Astrocyte (in vitro differentiated cells and primary cell): Measurements from ENCODE around the gene NLRP9. TPM values are rescaled to one million over a fixed set of nuclear protein-coding genes. Genes with fewer than 3 reads are reported as not detected.
A peak's percentile ranks its signal among the peaks of the same experiment; 100 is the strongest.

Experiments used
- DNase-seq: peaks from one replicate; pipeline ENCODE4 v3.0.0-alpha.2; 2010; ENCODE audit warnings: low read depth
- FAIRE-seq: peaks from 2 replicates; lab custom pipeline; 2011; peaks lifted over from hg19 to GRCh38; lab: Jason Lieb, UNC
- H2AFZ ChIP-seq: 2 replicates; pipeline ENCODE4 v1.6.0; 2012; ENCODE audit warnings: low read depth, low read length, inconsistent platforms
- H3K27ac ChIP-seq: 2 replicates; pipeline ENCODE4 v1.5.1; 2011; ENCODE audit warnings: low read depth, low read length, inconsistent platforms
- H3K27me3 ChIP-seq: 2 replicates; pipeline ENCODE4 v1.6.0; 2011; ENCODE audit warnings: low read length, inconsistent platforms; ENCODE audit not compliant: insufficient read depth
- H3K36me3 ChIP-seq: 2 replicates; pipeline ENCODE4 v1.5.1; 2011; ENCODE audit warnings: low read length, inconsistent platforms; ENCODE audit not compliant: insufficient read depth
- H3K4me1 ChIP-seq: 2 replicates; pipeline ENCODE4 v1.5.1; 2011; ENCODE audit warnings: low read length, inconsistent platforms; ENCODE audit not compliant: insufficient read depth
- H3K4me2 ChIP-seq: 2 replicates; pipeline ENCODE4 v1.6.0; 2012; ENCODE audit warnings: low read length, inconsistent platforms
- H3K4me3 ChIP-seq: 2 replicates; pipeline ENCODE4 v1.5.1; 2011; ENCODE audit warnings: low read depth, mild to moderate bottlenecking, low read length, inconsistent platforms; ENCODE audit not compliant: insufficient read depth
- H3K79me2 ChIP-seq: 2 replicates; pipeline ENCODE4 v1.6.0; 2012; ENCODE audit warnings: mild to moderate bottlenecking, low read length, inconsistent platforms; ENCODE audit not compliant: insufficient read depth
- H3K9ac ChIP-seq: 2 replicates; pipeline ENCODE4 v1.6.0; 2012; ENCODE audit warnings: mild to moderate bottlenecking, low read length, inconsistent platforms
- H3K9me3 ChIP-seq: 2 replicates; pipeline ENCODE4 v1.5.1; 2012; ENCODE audit warnings: low read depth, mild to moderate bottlenecking, low read length, inconsistent platforms; ENCODE audit not compliant: insufficient read depth
- H4K20me1 ChIP-seq: 2 replicates; pipeline ENCODE4 v1.6.0; 2012; ENCODE audit warnings: low read length, inconsistent platforms; ENCODE audit not compliant: insufficient read depth
- H3K27ac Mint-ChIP-seq: one replicate; pipeline ENCODE4 v1.8.0; 2021; ENCODE audit warnings: mild to moderate bottlenecking, mixed read lengths; ENCODE audit not compliant: unreplicated experiment
- H3K27me3 Mint-ChIP-seq: one replicate; pipeline ENCODE4 v1.8.0; 2021; ENCODE audit warnings: low read depth, mixed read lengths; ENCODE audit not compliant: unreplicated experiment
- H3K36me3 Mint-ChIP-seq: one replicate; pipeline ENCODE4 v1.8.0; 2021; ENCODE audit warnings: low read depth, mixed read lengths; ENCODE audit not compliant: unreplicated experiment
- H3K4me1 Mint-ChIP-seq: one replicate; pipeline ENCODE4 v1.8.0; 2021; ENCODE audit warnings: low read depth, mixed read lengths; ENCODE audit not compliant: unreplicated experiment
- H3K4me3 Mint-ChIP-seq: one replicate; pipeline ENCODE4 v1.8.0; 2021; ENCODE audit warnings: mild to moderate bottlenecking, moderate library complexity, mixed read lengths; ENCODE audit not compliant: unreplicated experiment
- H3K9me3 Mint-ChIP-seq: one replicate; pipeline ENCODE4 v1.8.0; 2021; ENCODE audit warnings: mild to moderate bottlenecking, mixed read lengths; ENCODE audit not compliant: unreplicated experiment
- EZH2 ChIP-seq: IDR thresholded peaks from 2 replicates; pipeline ENCODE4 v1.6.1; 2012; ENCODE audit warnings: mild to moderate bottlenecking, low read length, inconsistent platforms; ENCODE audit not compliant: insufficient read depth
- total RNA-seq: library from RNA; stranded (reverse); gene quantifications from 2 replicates; pipeline ENCODE4 v1.2.1, GENCODE V29; 2021
- TF ChIP-seq, protein P1 (sequence below): IDR thresholded peaks from 2 replicates; pipeline ENCODE4 v1.5.1; 2011; ENCODE audit warnings: low read depth, mild to moderate bottlenecking, inconsistent platforms, low read length, moderate library complexity; ENCODE audit not compliant: insufficient read depth

NLRP9 gene
- total RNA-seq, 1 donor from 2014 or later, result not detected

DNA sequence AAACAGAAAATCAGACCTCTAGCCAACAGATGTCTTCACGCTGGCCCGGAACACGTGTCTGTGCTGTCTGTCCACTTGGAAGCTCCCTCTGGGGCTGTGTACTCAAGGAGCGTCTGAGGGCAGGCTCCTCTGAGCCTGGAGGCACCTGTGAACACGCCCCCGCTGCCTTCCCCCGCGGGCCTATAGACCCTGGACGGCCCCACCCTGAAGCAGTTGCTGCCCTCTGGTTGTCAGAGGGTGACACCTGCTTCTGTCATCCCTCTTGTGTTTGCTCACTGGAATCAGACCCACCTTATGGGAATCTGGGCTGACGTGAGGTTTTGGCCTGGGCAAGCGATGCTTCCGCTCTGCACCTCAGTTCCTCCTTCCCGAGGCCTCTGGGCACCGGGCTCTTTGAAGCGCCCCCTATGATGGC is 44.0 kb downstream of the NLRP9 start:
- Mint-ChIP-seq H3K9me3 (no peaks in the 10 kb centered on the region), H3K36me3 (peaks cover 15% of the 10 kb centered on the region), H3K4me1 (no peaks in the 10 kb centered on the region), H3K27ac (no peak overlapping the region), H3K4me3 (no peak overlapping the region), H3K27me3 (no peaks in the 10 kb centered on the region)
- Histone ChIP-seq H3K27me3 (no peaks in the 10 kb centered on the region), H2AFZ (no peak overlapping the region), H3K9me3 (no peaks in the 10 kb centered on the region), H3K4me1 (no peaks in the 10 kb centered on the region), H4K20me1 (peaks cover 3% of the 10 kb centered on the region), H3K4me3 (no peak overlapping the region), H3K79me2 (no peaks in the 10 kb centered on the region), H3K9ac (no peak overlapping the region), H3K36me3 (peaks cover 5% of the 10 kb centered on the region), H3K27ac (no peak overlapping the region), H3K4me2 (no peak overlapping the region)
- FAIRE-seq, result no peak
- DNase-seq, result no peak
- TF ChIP-seq, protein P1, sequence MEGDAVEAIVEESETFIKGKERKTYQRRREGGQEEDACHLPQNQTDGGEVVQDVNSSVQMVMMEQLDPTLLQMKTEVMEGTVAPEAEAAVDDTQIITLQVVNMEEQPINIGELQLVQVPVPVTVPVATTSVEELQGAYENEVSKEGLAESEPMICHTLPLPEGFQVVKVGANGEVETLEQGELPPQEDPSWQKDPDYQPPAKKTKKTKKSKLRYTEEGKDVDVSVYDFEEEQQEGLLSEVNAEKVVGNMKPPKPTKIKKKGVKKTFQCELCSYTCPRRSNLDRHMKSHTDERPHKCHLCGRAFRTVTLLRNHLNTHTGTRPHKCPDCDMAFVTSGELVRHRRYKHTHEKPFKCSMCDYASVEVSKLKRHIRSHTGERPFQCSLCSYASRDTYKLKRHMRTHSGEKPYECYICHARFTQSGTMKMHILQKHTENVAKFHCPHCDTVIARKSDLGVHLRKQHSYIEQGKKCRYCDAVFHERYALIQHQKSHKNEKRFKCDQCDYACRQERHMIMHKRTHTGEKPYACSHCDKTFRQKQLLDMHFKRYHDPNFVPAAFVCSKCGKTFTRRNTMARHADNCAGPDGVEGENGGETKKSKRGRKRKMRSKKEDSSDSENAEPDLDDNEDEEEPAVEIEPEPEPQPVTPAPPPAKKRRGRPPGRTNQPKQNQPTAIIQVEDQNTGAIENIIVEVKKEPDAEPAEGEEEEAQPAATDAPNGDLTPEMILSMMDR, result no peak
- TF ChIP-seq EZH2, result no peak

DNA sequence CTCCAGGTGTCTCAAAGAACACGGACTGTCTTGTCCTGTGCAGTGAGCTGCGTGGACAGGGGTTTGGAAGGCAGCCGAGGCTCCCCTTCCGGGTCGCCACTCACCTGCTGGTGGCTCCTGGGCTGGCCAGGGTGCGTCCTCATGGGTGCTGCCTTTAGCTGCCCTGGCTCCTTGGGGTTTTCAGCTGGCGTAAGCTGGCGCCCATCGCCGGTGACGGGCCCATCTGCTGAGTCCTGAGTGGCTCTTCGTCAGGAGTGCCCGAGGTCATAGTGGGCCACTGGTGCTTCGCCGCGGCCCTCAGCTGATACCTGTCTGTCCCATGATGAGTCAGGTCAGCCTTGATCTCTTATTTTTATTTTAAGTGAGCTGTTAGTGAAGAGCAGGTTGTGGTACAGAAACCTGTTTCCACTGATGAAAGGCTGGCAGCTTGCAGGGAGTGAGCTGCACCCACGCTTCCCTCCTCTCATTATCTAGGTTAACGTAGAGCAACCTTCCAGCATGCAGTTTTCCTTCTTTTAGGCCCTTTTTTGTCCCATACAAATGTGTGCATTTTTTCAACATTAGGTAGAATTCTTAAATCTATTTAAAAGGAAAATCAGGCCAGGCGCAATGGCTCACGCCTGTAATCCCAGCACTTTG is 44.7 kb downstream of the NLRP9 start:
- H3K36me3 Mint-ChIP-seq, result peaks cover 13% of the 10 kb centered on the region
- H3K9me3 ChIP-seq, result no peaks in the 10 kb centered on the region
- DNase-seq (no peak), FAIRE-seq (no peak)
- H3K4me3 Mint-ChIP-seq, result no peak overlapping the region
- H3K4me3 ChIP-seq, result no peak overlapping the region
- peak overlapping the region; percentile 41 for H3K27ac Mint-ChIP-seq
- H3K9me3 Mint-ChIP-seq, result no peaks in the 10 kb centered on the region
- no peaks in the 10 kb centered on the region for H3K4me1 ChIP-seq
- no peaks in the 10 kb centered on the region for H3K27me3 Mint-ChIP-seq
- peaks cover under 1% of the 10 kb centered on the region for H3K79me2 ChIP-seq
- H3K4me1 Mint-ChIP-seq, result no peaks in the 10 kb centered on the region
- TF ChIP-seq EZH2, result no peak
- TF ChIP-seq, protein P1, result no peak
- H3K27me3 ChIP-seq, result no peaks in the 10 kb centered on the region
- H3K4me2 ChIP-seq, result no peak overlapping the region
- H2AFZ ChIP-seq, result no peak overlapping the region
- no peak overlapping the region for H3K9ac ChIP-seq
- H4K20me1 ChIP-seq, result peaks cover 11% of the 10 kb centered on the region
- H3K36me3 ChIP-seq, result peaks cover 5% of the 10 kb centered on the region
- H3K27ac ChIP-seq, result no peak overlapping the region

DNA sequence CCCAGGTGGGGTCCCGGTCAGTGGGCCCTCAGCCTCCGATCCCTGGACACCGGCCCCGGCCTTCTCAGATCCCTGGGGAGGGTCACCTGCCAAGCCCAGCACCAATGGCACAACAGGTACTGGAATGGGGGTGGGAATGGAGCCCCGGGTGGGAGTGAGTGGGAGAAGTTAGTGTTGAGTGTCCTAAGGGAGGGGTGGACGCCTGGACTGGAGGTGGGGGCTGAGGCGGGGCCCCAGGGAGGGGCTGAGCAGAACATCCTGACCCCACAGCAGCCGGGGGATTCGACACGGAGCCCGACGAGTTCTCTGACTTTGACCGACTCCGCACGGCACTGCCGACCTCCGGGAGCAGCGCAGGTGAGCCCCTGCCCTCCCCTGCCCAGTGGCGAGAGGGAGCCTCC is 45.5 kb downstream of the NLRP9 start:
- Histone ChIP-seq H3K79me2 (peaks cover 9% of the 10 kb centered on the region), H4K20me1 (peaks cover 19% of the 10 kb centered on the region), H3K4me2 (no peak overlapping the region), H2AFZ (no peak overlapping the region), H3K4me3 (no peak overlapping the region), H3K27ac (no peak overlapping the region), H3K9ac (no peak overlapping the region), H3K9me3 (no peaks in the 10 kb centered on the region), H3K36me3 (peaks cover 5% of the 10 kb centered on the region), H3K4me1 (no peaks in the 10 kb centered on the region), H3K27me3 (no peaks in the 10 kb centered on the region)
- no peak for FAIRE-seq
- TF ChIP-seq EZH2, result no peak
- TF ChIP-seq, protein P1, result no peak
- Mint-ChIP-seq H3K27me3 (no peaks in the 10 kb centered on the region), H3K27ac (no peak overlapping the region), H3K9me3 (no peaks in the 10 kb centered on the region), H3K36me3 (peaks cover 11% of the 10 kb centered on the region), H3K4me3 (no peak overlapping the region), H3K4me1 (no peaks in the 10 kb centered on the region)
- no peak for DNase-seq
